Astrocyte of the cerebellum (primary cell): ENCODE measurements around the gene DLG2.
A peak's percentile ranks its signal among the peaks of the same experiment; 100 is the strongest.

Experiments
- DNase-seq: peaks from one replicate; pipeline ENCODE4 v3.0.0-alpha.2; 2011; ENCODE audit warnings: low read depth
- H3K4me3 ChIP-seq: 2 replicates; pipeline ENCODE4 v1.5.1; 2011; ENCODE audit warnings: mild to moderate bottlenecking, low read depth, low read length, moderate library complexity
- CTCF ChIP-seq: IDR thresholded peaks from 2 replicates; pipeline ENCODE4 v1.5.1; 2012; ENCODE audit warnings: low read length, low read depth, moderate library complexity, mild to moderate bottlenecking; ENCODE audit errors: missing control alignments
- in situ Hi-C: cut with HindIII; loops from 2 replicates; pipeline ENCODE4 v1.10.0; 2017; ENCODE audit warnings: low sequenced_read_pairs

Gene DLG2

DNA sequence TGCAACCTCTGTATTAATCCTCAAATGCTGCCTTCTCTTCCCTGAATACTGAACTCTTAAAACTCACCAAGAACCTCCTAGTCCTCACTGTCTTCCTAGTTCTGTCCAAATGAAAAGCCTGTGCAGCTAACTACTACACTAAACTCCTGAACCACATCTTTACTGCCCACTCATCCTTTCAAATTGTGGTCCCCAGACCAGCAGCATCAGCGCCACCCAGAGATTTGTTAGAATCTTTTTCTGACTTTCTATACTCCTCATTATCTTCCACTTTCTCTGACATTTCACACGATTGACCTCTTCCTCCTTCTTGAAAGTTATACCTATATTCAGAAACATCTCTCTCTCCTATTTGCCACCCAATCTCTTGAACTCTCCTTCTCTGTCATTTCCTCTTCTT lies 461.3 kb downstream of the DLG2 start:
- in situ Hi-C loops = no loop called here
- no peak overlapping the region for H3K4me3 ChIP-seq
- TF ChIP-seq CTCF = no peak
- no peak for DNase-seq

- TF ChIP-seq CTCF = no peak
- no peak for DNase-seq
- in situ Hi-C loops = no loop called here
- no peak overlapping the region for H3K4me3 ChIP-seq
These were observed 462.4 kb downstream of the DLG2 start for GRCh38 chr11:85164743-85165142.

- TF ChIP-seq CTCF = no peak
- H3K4me3 ChIP-seq = no peak overlapping the region
- DNase-seq = no peak
- in situ Hi-C loops = no loop called here
These were observed 472.9 kb downstream of the DLG2 start for GRCh38 chr11:85154294-85154693.

DNA sequence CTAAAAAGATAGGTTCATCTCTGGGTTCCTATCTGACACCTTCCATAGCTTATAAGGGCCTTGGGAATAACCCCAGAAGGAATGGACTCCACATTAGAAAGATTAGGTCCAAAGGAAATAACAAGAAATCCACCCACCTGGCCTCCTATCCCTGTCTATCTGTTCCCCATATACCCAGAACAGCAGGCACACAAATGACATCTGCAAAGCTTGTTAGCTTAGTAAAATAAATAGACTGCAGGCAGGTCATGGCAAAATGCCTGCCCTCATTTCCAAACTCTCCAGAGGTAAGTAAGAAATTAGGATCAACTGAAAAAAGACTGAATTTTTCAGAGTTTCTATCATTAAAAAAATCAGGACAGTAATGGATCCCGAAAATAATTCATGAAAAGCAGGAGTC lies 489.5 kb downstream of the DLG2 start:
- TF ChIP-seq CTCF = no peak
- in situ Hi-C loops = no loop called here
- no peak for DNase-seq
- H3K4me3 ChIP-seq = no peak overlapping the region

DNA sequence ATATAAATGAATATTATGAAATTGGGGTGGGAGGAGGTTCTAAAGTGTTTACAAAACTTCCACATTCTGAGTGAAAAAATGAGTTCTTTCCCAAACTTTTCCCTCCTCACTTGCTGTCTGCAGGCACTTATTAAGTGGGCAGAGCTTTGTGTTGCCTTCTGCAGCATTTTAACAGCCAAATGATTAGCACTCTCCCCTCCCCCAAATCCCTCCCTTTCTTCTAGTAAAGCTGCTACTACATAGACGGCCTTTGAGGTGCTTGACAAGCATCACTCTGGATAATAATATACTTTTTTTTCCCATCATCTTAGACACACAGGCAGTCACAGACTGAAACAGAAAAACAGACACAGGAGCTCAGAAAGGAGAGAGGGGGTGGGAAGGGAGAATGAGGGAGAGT lies 493.5 kb downstream of the DLG2 start:
- no peak overlapping the region for H3K4me3 ChIP-seq
- in situ Hi-C loops = no loop called here
- no peak for DNase-seq
- TF ChIP-seq CTCF = no peak

GRCh38 chr11:85132851-85133585 lies 494.1 kb downstream of the DLG2 start:
- no peak for TF ChIP-seq CTCF
- DNase-seq = peak; percentile 4
- peak overlapping the region; percentile 19 for H3K4me3 ChIP-seq
- in situ Hi-C loops = no loop called here

- in situ Hi-C loops = no loop called here
- no peak for TF ChIP-seq CTCF
- DNase-seq = no peak
- H3K4me3 ChIP-seq = no peak overlapping the region
These were observed 499.8 kb downstream of the DLG2 start for GRCh38 chr11:85127349-85127748.
